Posterior vena cava (tissue), 2 donors: ENCODE results near the gene SPINK8. TPM values are rescaled to one million over a fixed set of nuclear protein-coding genes. Genes with fewer than 3 reads are reported as not detected.
"Not testable (repeated sequence)": the region's sequence is repeated elsewhere in the genome, so short reads cannot be mapped to it uniquely, and the experiment has no call there.

Experiments
- DNase-seq: peaks from one replicate; pipeline ENCODE4 v3.0.0-alpha.2; 2020; ENCODE audit warnings: low spot score
- intact Hi-C, 2 donors: fragments of 100-400 bp; cut with DNase I; formaldehyde crosslinking; loops; one replicate each; pipeline versions ENCODE4 v1.14.1 to v1.14.2; 2022 to 2023
- total RNA-seq, 2 donors: library from RNA; stranded (reverse); fragmentation: NEBNext Ultra II Directional; extraction: Animal tissue kit (Norgen Biotek cat#: 25700); gene quantifications; one replicate each; pipeline ENCODE4 v1.2.1, GENCODE V29; 2021
- donor health status: DM: yes; HTN: yes; CAD: no.
- donor health status: DM: yes; HTN: yes; CAD: no.

The SPINK8 gene
- total RNA-seq, 2 donors from 2014 or later: not detected

DNA sequence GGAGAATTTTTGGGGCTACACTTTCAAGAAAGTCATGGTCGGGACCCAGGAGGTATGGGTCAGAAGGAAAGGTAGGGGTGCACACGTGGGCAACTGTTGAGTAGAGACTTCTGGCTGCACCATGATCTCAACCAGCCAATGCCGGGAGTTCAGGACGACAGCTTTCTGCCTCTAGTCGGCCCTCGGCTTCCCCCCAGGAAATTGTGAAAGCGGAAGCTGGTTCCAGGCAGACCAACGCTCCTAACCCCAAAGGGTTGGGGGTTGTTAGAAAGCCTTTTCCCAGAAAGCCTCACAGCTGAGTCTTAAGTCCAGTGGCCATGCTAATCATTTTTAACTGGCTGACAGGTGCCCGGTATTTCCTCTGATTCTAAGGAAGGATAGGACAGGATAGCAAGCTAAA is 1.8 kb upstream of the SPINK8 start:
- intact Hi-C loops, DNase-seq: not testable (repeated sequence)

DNA sequence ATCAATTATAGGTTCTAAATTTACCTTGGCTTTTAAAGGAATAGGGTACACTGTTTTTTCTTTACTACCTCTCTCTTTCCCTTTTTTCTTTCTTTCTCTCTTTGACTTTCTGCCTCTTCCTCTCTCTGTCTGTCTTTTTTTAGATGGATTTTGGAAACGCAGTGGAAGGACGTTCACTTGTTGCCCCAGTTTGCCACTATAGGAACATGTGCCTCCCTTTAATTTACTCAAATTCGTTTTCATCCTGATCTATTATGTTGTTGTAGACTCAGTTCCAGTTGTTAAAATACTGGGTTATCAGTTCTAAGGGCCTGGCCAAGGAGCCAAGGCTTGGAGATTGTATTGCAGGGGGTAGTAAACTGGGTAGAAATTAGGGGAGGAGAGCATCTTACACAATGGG is 1.1 kb upstream of the SPINK8 start:
- intact Hi-C loops: no loop called here
- DNase-seq: no peak

DNA sequence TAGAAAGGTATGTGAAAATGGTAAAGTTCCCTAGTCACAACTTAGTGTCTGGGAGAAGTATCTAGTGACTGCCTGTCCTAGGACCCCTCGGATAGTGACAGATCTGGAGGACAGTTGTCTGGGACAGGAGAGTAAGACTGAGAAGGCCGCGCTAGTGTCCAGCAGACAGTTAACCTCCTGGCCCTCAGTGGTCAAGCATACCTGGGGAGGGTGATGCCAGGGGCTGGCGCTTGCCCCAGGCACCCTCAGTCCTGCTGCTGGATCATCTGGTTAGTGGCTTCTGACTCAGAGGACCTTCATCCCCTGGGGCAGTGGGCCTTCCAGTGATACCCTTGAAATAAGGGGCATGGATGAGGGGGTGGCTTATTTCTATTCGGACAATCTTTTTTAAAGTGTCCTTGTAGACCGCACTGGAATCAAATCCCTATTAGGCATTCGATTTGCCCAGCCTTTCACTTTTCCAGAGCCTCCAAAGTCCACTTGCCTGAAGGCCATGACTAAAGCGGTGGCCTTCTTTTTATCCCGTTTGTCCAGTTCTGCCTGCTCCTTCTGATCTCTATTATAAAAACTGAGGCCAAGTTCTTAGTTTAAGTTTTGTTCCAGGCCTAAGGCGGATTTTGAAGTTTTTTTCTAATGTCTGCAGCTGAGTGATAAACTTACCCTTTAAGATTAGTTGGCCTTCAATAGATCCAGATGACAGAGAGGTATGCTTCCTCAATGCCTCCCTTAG is 1.6 kb downstream of the SPINK8 start:
- DNase-seq, intact Hi-C loops: not testable (repeated sequence)

DNA sequence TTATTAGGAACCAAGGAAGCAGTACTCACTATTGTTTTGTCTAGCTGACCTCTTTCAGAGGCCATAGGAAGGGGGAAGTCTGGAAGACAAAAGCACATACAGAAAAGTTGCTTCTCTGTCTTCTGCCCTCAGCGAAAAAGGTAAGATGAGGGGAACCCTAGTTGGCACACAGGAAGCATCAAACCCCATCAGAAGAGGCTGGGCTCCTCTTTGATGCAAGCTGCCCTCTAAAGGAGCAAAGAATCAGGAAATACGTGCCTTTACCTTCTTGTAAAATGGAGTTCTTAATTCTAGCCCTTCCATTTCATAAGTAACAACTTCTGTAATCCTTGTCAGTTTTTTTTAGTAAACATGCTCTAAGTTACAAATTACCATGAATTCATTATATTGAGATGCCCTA is 12.5 kb downstream of the SPINK8 start:
- intact Hi-C loops: no loop called here
- DNase-seq: no peak

DNA sequence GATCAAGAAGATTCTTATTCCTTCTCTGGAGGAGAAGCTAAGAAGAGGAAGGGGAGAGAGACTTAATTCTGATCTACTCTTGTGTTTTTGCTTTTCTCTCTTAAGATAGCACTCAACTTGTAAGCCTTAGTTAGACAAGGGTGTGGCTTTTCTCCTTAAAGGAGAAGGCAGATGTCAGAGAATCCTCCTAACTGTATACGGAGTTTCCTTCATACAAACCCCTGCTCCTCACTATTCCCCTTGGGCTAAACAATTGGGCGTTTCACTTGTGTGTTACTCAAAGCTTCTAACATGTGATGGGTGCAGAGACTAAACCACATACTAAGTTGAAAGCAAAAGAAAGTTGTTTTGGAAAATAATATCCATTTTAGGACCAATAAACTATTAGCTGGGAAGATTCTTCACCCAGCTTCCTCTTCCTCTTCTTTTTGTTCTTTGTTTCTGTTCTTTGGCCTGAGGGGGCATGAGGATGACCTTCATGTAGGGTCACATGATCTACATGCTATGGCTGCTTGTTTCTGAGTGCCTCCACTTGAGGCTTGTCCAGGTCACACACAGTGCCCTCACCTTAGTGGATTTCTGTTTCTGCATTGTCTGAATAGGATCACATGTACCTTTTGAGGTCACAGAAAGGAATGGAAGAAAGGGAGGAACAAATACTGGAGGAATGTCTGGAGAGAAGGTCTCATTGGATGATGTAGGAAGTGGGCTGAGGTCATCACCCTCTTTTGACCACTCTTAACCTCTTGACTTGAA is 14.6 kb downstream of the SPINK8 start:
- intact Hi-C loops: no loop called here
- DNase-seq: no peak

DNA sequence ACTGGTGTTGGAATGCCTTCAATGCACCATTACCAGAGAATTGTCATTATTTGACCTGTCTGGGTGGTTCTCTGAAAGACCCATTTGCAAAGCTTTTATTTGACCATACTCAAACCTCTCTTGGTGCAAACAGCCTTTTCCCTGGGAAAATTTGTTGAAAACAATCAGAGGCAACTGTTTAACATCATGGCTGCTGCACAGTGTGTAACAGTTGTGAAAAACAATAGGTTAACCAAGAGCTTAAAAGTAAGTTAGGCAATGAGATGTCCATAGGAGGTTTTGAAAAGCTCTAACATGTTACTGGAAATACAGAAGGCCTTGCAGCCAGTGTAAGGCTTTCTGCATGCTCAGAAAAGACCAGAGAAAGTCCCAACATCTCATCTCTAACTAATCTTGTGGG is 18.9 kb downstream of the SPINK8 start:
- DNase-seq: no peak
- intact Hi-C loops: no loop called here

DNA sequence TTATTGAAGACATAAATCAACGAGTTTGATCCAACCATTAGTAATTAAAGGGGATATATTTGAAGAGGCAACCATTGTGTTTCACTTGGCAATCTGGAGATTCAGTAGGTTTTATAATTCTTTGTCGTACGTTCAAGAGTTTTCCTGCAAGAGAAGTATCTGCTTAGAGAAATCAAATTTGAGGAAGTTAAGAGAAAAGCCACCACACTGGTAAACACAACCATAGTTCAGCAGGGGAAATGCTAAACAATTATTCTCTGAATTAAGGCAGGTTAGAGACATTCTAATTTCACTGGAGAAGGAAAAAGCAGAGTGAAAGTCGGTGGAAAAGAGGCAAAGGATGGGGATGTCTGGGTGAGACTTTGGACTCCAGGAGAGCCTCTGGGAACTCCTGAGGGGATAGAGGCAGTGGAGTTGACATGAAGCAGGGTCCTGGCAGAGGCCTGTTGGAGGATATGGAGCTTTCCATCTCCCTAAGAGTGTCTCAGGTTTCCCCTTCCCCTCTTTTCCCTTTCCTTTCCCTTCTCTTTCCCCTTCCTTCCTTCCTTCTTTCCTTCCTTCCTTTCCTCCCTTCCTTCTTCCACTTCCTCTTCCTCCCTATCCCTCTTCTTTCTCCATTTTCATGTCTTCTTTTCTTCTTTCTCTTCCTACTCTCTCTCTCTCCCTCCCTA is 26.5 kb downstream of the SPINK8 start:
- intact Hi-C loops: no loop called here
- DNase-seq: no peak

DNA sequence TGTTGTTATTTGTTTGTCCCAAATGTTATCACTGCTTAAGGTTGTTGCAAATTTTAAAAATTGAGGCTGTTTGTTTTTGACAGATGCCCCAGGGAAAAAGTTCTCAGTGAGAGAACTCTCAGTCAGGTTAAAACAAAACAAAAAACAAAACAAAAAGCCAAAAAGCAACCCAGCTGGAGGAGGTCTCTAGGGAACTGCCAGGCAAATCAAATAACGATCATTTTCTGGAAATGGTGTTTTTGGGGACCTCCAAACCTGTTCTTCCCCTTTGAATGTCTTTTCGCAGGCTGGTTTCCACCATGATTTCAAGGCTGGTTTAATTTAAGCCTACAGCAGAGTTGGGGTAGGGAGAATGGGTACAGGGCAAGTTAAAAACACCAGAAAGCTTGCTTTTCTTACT is 27.2 kb downstream of the SPINK8 start:
- no peak for DNase-seq

DNA sequence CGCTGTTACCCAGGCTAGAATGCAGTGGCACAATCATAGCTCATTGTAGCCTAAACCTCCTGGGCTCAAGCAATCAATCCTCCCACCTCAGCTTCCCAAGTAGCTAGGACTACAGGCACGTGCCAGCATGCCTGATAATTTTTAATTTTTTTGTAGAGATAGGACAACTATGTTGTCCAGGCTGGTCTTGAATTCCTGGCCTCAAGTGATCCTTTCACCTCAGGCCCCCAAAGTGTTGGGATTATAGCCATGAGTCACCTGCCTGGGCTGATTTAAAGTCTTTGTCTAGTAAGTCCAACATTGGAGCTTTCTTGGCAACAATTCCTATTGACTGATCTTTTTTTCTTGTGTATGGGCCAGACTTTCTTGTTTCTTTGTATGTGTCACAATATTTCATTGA is 28.1 kb downstream of the SPINK8 start:
- DNase-seq: no peak
- intact Hi-C loops: no loop called here

More for the DNA sequence above, 27.2 kb downstream of the SPINK8 start:
- intact Hi-C loops: no loop called here

DNA sequence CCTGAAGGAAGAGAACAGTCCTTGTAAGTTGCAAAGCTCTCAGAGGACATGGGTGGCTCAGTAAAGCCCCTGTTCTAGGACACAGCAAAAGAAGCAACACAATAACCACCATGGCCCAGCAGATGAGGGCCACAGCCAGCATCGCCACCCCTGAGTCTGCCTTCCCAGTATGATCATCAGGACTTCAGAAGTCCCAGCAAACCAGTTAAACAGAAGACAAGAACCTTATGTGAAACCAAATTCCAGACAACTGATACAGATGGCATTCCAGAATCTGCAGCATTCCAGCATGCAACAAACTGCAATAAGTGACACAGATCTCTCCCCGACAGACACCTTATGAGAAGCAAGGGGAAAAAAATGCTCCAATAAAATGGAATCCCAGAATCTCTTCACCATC is 30.4 kb downstream of the SPINK8 start:
- intact Hi-C loops: no loop called here
- DNase-seq: no peak

DNA sequence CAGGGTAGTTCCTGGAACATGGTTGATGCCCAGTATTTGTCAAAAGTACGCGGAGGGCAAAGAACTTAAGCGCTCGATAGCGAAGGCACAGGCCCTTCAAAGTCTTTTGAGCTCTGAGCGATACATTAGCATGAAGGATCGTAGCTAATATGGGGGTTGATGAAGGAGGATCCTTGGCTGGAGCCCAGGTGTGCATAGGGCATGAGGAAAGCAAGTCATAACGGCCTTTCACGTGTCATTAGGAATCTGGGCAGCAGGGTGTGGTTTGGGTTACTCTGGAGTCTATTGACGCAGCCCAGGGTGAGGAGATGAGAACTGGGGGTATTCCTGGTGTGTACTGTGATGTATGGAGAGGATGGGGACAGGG is 31.7 kb downstream of the SPINK8 start:
- no peak for DNase-seq
- intact Hi-C loops: no loop called here

DNA sequence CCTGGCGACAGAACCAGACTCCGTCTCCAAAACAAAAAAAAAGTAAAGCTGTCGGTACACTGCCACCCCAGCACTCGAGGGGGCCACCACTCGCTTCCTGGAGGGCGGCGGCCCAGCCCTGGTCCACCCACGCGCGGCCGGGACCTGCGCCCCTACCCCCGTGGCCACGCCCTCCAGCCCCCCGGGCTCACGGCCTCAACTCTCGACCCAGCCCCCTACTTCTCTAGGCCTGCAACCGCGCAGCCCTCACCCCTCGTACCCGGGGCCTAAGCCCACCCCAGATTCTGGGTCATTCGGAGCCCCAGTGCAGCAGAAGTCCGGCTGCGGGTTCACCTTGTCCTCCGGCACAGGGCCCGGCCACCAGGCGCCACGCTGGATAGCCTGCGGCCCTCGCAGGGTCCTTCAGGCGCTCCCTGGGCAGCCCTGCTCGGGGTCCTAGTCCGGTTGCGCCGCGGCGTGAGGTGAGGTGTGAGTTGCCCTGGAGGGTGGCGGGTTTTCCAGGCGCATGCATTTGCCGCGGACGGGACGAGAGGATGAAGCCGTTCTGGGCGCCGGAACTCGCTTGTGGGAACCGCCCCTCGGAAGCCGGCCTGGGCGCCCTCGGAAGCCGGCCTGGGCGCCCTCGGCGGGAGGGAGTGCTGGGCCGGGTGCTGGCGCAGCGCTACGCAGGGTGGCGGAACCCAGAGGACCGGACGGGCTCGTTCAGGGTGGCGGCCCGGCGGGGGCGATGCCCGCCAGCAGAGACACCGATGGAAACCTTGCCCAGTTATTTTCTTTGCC is 32.3 kb downstream of the SPINK8 start, which contains the start of gene NME6:
NME6 (minus strand) TSS at position 348 of the 780 bp plus-strand sequence.
- intact Hi-C loops: no loop called here
- peak; percentile 97 for DNase-seq

DNA sequence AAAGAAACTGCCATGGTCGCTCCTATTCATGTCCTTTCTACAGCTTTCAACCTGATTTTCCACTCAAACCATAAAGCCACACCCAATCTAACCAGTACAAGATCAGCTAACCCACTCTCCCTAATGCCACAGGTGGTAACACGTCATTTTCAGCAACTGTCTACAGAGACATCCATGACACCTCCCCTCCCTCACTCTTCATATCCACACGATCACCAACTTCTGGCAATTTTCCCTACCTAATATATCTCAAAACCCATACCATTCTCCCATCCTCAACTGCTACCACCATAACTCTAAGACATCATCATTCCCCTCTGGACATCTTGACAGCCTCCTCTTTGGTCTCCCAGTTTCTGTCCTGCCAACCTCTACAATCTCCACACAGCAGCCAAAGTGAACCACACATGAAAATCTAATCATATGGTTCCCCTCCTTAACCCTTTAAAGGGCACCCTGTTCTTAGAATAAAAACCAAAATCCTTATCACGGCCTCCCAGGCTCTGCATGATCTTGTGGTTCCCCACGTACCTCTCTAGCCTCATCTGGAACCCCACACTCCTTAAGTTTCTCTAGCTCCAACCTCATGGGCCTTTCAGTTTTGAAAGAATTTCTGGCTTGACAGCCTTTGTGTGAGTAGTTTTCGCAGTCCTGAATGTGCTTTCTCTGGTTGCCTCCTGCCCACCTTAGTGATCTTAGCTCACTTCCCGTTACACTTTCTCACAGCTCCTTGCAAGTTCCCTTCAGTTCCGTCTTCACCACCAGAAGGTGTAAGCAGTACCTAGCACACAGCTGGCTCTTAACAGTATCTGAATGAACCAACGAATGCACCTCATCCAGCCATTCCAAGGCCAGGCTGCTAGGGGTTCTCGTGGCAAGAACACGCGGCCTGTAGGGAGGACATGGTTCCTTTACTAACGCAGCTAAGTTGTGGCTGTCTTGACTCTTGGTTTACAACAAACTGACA is 33.4 kb downstream of the SPINK8 start:
- intact Hi-C loops: no loop called here
- DNase-seq: no peak

DNA sequence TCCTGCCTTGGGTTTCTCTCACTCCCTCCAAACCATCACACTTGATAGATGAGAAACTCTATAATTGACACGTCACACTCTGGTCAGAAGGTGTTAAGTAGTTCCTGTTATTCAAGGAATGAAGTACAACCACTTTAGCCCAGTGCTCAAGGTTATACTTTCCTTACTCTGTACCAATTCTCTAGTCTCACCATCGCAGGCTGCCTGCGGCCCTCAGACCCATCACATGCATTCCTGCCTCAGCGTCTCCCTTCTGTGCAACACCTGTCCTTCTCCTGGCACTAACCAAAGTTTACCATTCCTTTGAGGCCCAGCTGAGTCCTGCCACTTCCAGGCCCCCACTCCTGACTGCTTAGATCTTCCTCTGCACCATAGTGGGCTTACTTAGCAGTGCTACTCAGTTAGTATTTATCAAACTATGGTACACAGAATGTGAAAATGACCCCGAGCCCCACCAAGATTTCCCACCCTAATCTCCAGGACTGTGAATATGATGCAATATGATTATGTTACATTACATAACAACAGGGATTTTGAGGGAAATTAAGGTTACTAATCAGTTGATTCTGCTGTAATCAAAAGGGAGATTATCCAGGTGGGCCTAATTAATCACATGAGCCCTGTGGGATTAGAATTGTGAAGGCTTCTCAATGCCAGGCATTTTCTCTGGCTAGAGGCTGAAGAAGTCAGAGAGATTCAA is 36.2 kb downstream of the SPINK8 start:
- intact Hi-C loops: no loop called here
- DNase-seq: no peak

DNA sequence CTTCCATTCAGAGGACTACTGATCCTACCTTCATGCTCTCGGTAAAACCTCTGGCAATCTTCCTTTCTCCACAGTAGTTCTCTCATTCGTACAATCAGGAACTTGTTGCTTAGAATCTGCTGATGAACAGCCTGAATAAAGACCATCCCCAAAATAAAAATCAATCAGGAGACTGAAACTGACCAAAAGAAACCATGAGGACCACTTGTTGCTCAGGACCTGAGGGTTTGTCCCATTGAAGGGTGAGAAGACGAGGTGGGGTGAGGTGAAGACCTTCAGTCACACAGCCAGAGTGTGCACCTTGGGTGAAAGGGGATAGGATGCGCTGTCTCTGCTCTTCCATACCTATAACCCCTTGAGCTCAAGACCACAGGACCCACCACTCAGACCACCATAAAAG is 36.8 kb downstream of the SPINK8 start:
- intact Hi-C loops: no loop called here
- no peak for DNase-seq

DNA sequence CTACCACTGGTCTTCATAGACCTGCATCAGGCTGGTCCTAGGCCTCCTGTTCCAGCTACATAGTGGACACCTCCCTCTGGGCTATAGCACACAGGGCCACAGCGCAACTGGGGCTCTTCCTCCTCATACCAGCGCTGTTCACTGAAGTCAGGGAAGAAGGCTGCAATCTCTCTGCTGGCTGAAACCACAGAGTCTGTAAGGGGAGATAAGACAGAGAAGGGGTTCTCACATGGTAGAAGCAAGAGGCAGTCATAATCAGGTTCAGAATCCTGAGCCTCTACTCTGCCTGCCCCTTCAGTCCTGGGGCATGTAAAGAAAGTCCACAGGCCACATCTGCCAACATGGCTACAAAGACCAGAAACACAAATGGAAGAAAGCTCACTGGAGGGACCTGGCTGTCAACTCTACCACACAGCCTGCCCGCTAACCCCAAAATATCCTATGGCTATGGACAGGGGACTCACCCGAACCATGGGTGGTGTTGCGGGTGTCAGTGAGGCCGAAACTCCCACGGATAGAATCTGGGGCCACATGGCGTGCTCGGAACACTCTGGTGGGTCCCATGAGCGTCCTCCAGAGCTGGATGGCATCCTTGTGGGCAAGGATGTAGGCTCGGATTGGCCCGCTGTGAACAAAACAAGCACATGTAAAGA is 38.7 kb downstream of the SPINK8 start:
- intact Hi-C loops: no loop called here
- DNase-seq: no peak

DNA sequence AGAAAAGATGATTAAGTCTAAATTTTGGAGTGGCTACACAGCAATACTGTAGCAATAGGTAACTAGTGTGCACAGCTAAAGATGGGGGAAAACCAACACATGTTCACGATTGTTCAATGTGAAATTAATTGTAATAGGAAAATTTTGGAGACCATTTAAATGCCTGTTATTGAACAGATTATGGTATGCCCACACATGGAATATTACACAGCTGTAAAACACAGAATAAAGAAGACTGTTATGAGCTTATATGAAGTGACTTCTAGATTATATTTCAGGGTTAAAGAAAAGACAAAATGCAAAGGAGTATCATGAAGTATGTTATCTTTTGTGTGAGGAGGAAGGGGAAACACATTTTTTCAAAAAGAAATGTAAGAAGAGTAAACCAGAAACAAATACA is 43.8 kb downstream of the SPINK8 start:
- no peak for DNase-seq
- intact Hi-C loops: no loop called here

DNA sequence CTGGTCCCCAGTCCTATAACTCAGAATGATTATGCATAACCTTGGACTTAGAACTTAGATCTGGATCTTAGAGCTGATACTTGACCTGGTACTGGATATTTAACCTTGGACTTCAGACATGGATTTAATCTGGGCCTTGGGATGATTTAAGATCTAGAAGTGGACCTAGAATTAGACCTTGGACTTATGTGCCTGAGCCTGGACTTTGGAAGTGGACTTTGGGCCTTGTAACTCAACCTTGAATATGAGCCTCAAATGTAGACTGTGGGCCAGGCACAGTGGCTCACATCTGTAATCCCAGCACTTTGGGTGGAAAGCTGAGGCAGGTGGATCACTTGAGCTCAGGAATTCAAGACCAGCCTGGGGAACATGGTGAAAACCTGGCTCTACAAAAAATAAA is 46.4 kb downstream of the SPINK8 start:
- DNase-seq: no peak
- intact Hi-C loops: no loop called here
